T-helper 17 cell (primary cell): ENCODE data around the gene NBPF11. TPM values are rescaled to one million over a fixed set of nuclear protein-coding genes. Genes with fewer than 3 reads are reported as not detected.
"Not testable (repeated sequence)": the region's sequence is repeated elsewhere in the genome, so short reads cannot be mapped to it uniquely, and the experiment has no call there.

ENCODE experiments used
- ATAC-seq: fragments of 150-1000 bp; cut with Tn5 transposase; 2 replicates; pipeline ENCODE4 v1.10.0; 2021; ENCODE audit warnings: mild to moderate bottlenecking, moderate library complexity
- DNase-seq, 3 donors: peaks; one replicate each; pipeline versions ENCODE4 v3.0.0 to v3.0.0-alpha.2; 2020 to 2021
- H3K9me3 ChIP-seq: one replicate; pipeline ENCODE4 v1.7.0; 2013; ENCODE audit warnings: low read length, mild to moderate bottlenecking; ENCODE audit not compliant: control insufficient read depth, poor library complexity, severe bottlenecking
- H3K27ac Mint-ChIP-seq: one replicate; pipeline ENCODE4 v1.8.0; 2022; ENCODE audit warnings: mild to moderate bottlenecking, moderate library complexity, mixed read lengths
- H3K27me3 Mint-ChIP-seq: one replicate; pipeline ENCODE4 v1.8.0; 2022; ENCODE audit warnings: mixed read lengths
- H3K36me3 Mint-ChIP-seq: one replicate; pipeline ENCODE4 v1.8.0; 2022; ENCODE audit warnings: low read depth, mixed read lengths
- H3K4me1 Mint-ChIP-seq: one replicate; pipeline ENCODE4 v1.8.0; 2022; ENCODE audit warnings: mild to moderate bottlenecking, mixed read lengths
- H3K4me3 Mint-ChIP-seq: one replicate; pipeline ENCODE4 v1.8.0; 2022; ENCODE audit warnings: mild to moderate bottlenecking, moderate library complexity, mixed read lengths
- total RNA-seq, 4 donors: library from RNA in 2 of 4; stranded (reverse) in 2 of 4; gene quantifications; one replicate each; pipeline ENCODE4 v1.2.3 and lab custom pipeline; 2022 to 2026

NBPF11 gene
- total RNA-seq, 2 donors from 2014 or later = 19.1 to 21.3 TPM

DNA sequence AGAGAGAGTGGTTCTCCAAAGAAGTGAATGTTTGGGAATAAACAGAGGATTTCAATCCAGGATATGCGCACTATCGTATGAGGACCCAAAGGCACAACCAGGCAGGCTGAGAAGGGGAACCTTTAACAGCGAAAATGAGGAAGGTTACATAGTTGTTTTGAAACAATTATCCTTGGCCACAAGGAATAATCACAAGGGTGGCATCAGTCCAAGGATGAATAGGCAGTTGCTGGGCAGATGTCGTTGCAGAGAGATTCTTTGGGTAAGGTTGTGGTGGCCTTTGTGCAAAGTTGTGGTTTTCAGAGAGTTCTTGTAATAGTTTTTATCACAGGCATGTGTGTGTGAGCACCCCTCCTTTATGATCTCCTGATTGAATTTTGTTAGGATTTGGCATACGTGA lies 94.7 kb downstream of the NBPF11 start:
- not testable (repeated sequence) for H3K9me3 ChIP-seq, H3K27ac Mint-ChIP-seq, H3K4me1 Mint-ChIP-seq, H3K4me3 Mint-ChIP-seq, DNase-seq, H3K36me3 Mint-ChIP-seq
- peak; percentile 23 for ATAC-seq
- peaks cover 15% of the 10 kb centered on the region for H3K27me3 Mint-ChIP-seq

Other genes starting within 250 kb of the NBPF11 start
- gene GJA8, start 249.5 kb downstream of the NBPF11 start, total RNA-seq = not detected
- 10 to 100 TPM; 13.0 to 15.4 TPM for gene GPR89B, start 223.9 kb downstream of the NBPF11 start, total RNA-seq